LHCN-M2 (cell line): Measurements from ENCODE around the gene HSPA14. TPM values are rescaled to one million over a fixed set of nuclear protein-coding genes. Genes with fewer than 3 reads are reported as not detected.
"Not testable (repeated sequence)": the region's sequence is repeated elsewhere in the genome, so short reads cannot be mapped to it uniquely, and the experiment has no call there.

ENCODE experiments used
- DNase-seq: peaks from one replicate; pipeline ENCODE4 v3.0.0-alpha.2; 2012; ENCODE audit warnings: low read depth
- total RNA-seq: library from RNA; depleted of rRNA; stranded (reverse); fragments of >200 nt; gene quantifications from 2 replicates; pipeline ENCODE4 v1.2.3, GENCODE V29; 2014; rRNA removed

The HSPA14 gene
- total RNA-seq, 1 experiment from 2014 or later, result 27.3 TPM

- no peak for DNase-seq
Measured at GRCh38 chr10:14880229-14880628, 42.1 kb downstream of the HSPA14 start.

- no peak for DNase-seq
Measured at GRCh38 chr10:14884082-14884481, 46.0 kb downstream of the HSPA14 start.

- DNase-seq, result no peak
Measured at GRCh38 chr10:14889318-14889717, 51.2 kb downstream of the HSPA14 start.

- no peak for DNase-seq
Measured at GRCh38 chr10:14891151-14891550, 53.0 kb downstream of the HSPA14 start.

- DNase-seq, result peak; percentile 45
Measured at GRCh38 chr10:14904316-14904732, 66.2 kb downstream of the HSPA14 start.

- DNase-seq, result no peak
Measured at GRCh38 chr10:14904864-14905263, 66.8 kb downstream of the HSPA14 start.

- no peak for DNase-seq
Measured at GRCh38 chr10:14905890-14906289, 67.8 kb downstream of the HSPA14 start.

GRCh38 chr10:14906765-14907164 lies 68.7 kb downstream of the HSPA14 start:
- DNase-seq, result no peak

- not testable (repeated sequence) for DNase-seq
Measured at GRCh38 chr10:14907591-14907990, 69.5 kb downstream of the HSPA14 start.

- no peak for DNase-seq
Measured at GRCh38 chr10:14909101-14909500, 71.0 kb downstream of the HSPA14 start.

GRCh38 chr10:14910953-14911352 lies 72.8 kb downstream of the HSPA14 start:
- DNase-seq, result no peak

- no peak for DNase-seq
Measured at GRCh38 chr10:14911801-14912200, 73.7 kb downstream of the HSPA14 start.

- no peak for DNase-seq
Measured at GRCh38 chr10:14916600-14916999, 78.5 kb downstream of the HSPA14 start.

- no peak for DNase-seq
Measured at GRCh38 chr10:14917827-14918226, 79.7 kb downstream of the HSPA14 start.

- DNase-seq, result no peak
Measured at GRCh38 chr10:14918964-14919363, 80.9 kb downstream of the HSPA14 start.

Other genes with a start within 250 kb of the HSPA14 start
- gene FAM107B, start 63.4 kb upstream of the HSPA14 start, total RNA-seq, result 8.6 and 15.2 TPM in 2 replicates
- 0.96 and 1.1 TPM in 2 replicates for gene CDNF, start 269 bp upstream of the HSPA14 start, total RNA-seq
- 20.3 and 23.2 TPM in 2 replicates for gene MSANTD7, start within 50 bp of the HSPA14 start, total RNA-seq
- gene SUV39H2, start 40.6 kb downstream of the HSPA14 start, total RNA-seq, result 29.0 and 34.0 TPM in 2 replicates
- 8.8 and 11.5 TPM in 2 replicates for gene DCLRE1C, start 115.8 kb downstream of the HSPA14 start, total RNA-seq
- gene MEIG1, start 121.1 kb downstream of the HSPA14 start, total RNA-seq, result not detected in 2 replicates
- gene OLAH, start 205.6 kb downstream of the HSPA14 start, total RNA-seq, result 0.69 and 2.6 TPM in 2 replicates